Measurements from ENCODE around the gene DMRT2.

Gene DMRT2

GRCh38 chr9:1026219-1026618 lies 23.9 kb upstream of the DMRT2 start:
- no peak overlapping the region for H3K4me3 ChIP-seq (ENCODE audit: low read depth, low read length)
- TF ChIP-seq CTCF (IDR thresholded peaks at IDR 0.05; ENCODE audit: insufficient read depth, low read depth, low read length, missing control alignments), result no peak
- no peak for DNase-seq (ENCODE audit: low read depth)

GRCh38 chr9:1028501-1029190 lies 21.5 kb upstream of the DMRT2 start:
- no peak for TF ChIP-seq CTCF (IDR thresholded peaks at IDR 0.05; ENCODE audit: insufficient read depth, low read depth, low read length, missing control alignments)
- DNase-seq (ENCODE audit: low read depth), result no peak

DNA sequence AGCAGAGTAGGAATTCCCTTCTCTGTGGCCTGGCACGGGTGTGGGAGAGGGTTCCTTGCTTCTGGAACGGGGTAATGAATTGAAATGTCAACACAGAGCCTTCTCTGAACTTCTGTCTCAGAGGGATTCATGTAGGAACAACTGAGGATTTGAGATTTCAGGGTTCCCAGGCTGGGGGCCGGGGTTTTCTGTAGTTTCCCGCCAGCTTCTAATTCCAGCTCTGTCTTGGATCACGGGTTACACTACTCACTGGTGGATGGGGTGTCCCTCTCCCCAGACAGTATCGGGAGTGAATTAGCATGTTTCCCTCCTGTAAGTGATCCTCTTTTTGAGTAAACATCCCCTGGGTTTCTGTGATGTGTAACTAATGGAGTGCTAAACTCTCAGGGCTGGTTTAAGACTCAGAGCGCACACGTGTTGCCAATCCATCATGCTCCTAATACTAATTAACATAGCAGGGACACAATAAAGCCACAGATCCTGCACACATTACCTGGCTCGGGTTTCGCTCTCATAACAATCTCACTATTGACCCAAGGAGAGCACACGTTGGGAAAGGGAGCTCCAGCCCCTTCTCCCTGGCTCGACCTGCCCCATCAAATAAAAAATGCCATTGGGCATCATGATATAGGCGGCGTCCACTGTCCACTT lies 18.1 kb upstream of the DMRT2 start:
- TF ChIP-seq CTCF (IDR thresholded peaks at IDR 0.05; ENCODE audit: insufficient read depth, low read depth, low read length, missing control alignments), result no peak

More at GRCh38 chr9:1028501-1029190, 21.5 kb upstream of the DMRT2 start:
- no peak overlapping the region for H3K4me3 ChIP-seq (ENCODE audit: low read depth, low read length)

GRCh38 chr9:1034271-1034670 lies 15.9 kb upstream of the DMRT2 start:
- DNase-seq (ENCODE audit: low read depth), result no peak
- TF ChIP-seq CTCF (IDR thresholded peaks at IDR 0.05; ENCODE audit: insufficient read depth, low read depth, low read length, missing control alignments), result no peak
- no peak overlapping the region for H3K4me3 ChIP-seq (ENCODE audit: low read depth, low read length)

More for the DNA sequence above, 18.1 kb upstream of the DMRT2 start:
- H3K4me3 ChIP-seq (ENCODE audit: low read depth, low read length), result no peak overlapping the region
- no peak for DNase-seq (ENCODE audit: low read depth)

GRCh38 chr9:1039589-1039988 lies 10.6 kb upstream of the DMRT2 start:
- DNase-seq (ENCODE audit: low read depth), result no peak
- no peak for TF ChIP-seq CTCF (IDR thresholded peaks at IDR 0.05; ENCODE audit: insufficient read depth, low read depth, low read length, missing control alignments)
- H3K4me3 ChIP-seq (ENCODE audit: low read depth, low read length), result no peak overlapping the region

DNA sequence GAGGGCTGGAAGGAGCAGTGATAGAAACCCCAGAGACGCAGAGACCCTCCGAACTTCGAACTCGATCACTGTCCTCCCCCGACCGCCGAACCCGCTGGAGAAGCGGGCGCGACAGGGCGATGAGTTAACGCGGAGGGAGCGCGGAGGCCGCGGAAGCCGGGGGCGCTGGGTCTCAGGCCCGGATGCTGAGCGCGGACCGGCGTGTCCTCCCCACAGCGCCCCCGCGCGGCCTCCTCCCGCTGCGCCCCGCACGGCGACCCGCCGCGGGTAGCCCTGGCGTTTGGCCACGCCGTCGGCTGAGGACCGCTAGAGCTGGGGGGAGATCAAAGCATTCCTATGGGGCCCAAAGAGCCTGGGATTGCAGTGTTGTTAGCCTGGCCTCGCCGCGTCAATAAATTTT lies 7.7 kb upstream of the DMRT2 start:
- no peak overlapping the region for H3K4me3 ChIP-seq (ENCODE audit: low read depth, low read length)
- no peak for DNase-seq (ENCODE audit: low read depth)
- TF ChIP-seq CTCF (IDR thresholded peaks at IDR 0.05; ENCODE audit: insufficient read depth, low read depth, low read length, missing control alignments), result peak; percentile 7

Measured in GM12865 (cell line).